ENCODE results near the gene MYO7B.

Gene MYO7B

DNA sequence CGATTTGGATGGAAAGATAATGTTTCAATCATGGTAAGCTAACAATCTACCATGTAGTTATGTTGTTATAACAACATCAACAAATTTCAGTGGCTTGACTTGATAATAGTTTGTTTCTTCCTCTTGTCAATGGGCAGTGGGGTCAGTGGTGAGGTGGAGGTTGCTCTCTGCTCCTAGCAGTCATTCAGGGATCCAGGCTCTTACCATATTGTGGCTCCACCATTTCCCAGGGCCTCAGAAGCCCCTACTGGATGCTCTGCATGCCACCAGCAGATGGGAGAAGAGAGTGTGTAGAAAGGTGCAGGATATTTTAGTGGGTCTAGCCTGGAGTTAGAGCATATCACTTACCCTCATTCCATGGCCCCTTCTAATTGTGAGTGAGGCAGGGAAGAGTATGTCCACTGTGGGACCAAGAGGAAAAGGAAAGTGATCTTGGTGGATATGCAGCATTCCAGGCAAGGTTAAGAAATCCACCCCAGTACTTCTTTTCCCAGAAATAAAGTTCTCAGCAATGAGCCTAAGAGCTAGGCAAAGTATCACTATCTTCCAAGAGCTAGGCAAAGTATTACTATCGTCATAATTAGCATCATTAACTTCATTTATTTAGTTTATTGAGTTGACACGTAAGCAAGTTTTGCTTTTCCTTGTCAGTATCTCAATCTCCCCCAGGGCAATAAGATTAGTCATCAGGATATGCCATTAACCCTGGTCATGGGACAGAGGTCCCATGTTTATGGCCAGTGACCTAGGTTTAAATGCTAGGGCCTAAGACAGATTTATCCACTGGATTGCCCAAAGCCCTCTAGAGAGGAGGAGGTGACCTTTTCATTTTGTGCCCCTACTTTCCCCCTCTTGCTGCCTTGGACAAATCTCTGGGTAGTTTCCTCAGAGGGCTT is 5.0 kb upstream of the MYO7B start:
- no peak overlapping the region for H3K4me3 ChIP-seq (ENCODE audit: low read depth, low read length)
- TF ChIP-seq, protein P1, sequence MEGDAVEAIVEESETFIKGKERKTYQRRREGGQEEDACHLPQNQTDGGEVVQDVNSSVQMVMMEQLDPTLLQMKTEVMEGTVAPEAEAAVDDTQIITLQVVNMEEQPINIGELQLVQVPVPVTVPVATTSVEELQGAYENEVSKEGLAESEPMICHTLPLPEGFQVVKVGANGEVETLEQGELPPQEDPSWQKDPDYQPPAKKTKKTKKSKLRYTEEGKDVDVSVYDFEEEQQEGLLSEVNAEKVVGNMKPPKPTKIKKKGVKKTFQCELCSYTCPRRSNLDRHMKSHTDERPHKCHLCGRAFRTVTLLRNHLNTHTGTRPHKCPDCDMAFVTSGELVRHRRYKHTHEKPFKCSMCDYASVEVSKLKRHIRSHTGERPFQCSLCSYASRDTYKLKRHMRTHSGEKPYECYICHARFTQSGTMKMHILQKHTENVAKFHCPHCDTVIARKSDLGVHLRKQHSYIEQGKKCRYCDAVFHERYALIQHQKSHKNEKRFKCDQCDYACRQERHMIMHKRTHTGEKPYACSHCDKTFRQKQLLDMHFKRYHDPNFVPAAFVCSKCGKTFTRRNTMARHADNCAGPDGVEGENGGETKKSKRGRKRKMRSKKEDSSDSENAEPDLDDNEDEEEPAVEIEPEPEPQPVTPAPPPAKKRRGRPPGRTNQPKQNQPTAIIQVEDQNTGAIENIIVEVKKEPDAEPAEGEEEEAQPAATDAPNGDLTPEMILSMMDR (IDR thresholded peaks at IDR 0.05; ENCODE audit: low read depth, low read length): no peak

DNA sequence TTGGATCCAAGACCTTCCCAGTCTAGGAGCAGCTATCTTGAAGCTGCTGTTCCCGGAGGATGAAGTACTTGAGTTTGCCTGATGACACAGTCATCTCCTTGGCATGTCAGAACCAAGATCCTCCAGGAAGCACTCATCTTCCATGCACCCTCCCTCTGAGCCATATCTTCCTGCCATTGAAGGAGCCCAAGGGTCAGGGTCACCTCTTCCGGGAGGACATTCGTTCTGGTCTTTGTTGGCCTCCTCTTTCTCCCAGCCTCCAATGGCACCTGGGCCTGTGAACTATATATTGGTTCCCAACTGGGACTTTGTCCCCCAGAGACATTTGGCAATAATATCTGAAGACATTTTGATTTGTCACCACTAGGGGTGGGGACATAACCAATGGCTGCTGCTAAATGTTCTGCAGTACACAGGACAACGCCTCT is 4.2 kb upstream of the MYO7B start:
- TF ChIP-seq, protein P1 (IDR thresholded peaks at IDR 0.05; ENCODE audit: low read depth, low read length): no peak
- no peak overlapping the region for H3K4me3 ChIP-seq (ENCODE audit: low read depth, low read length)

DNA sequence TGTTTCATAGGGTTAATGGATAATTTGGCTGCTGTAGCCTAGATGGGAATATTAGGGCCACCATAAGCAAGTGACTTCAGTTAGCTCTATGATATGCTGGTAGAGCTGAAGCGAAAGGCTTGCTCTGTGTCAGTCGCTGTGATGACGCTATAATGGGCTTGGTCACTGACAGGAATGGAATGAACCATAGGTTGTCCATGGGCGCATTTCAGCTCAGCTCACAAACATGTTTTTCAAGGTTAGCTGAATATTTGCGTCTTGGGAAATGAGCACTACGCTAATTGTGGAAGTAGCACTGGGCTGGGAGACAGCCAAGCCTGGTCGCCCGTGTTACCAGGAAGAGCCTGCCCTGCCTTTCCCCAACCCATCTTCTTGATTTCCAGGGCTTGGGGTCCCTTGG is 3.2 kb upstream of the MYO7B start:
- TF ChIP-seq, protein P1 (IDR thresholded peaks at IDR 0.05; ENCODE audit: low read depth, low read length): no peak
- H3K4me3 ChIP-seq (ENCODE audit: low read depth, low read length): no peak overlapping the region

DNA sequence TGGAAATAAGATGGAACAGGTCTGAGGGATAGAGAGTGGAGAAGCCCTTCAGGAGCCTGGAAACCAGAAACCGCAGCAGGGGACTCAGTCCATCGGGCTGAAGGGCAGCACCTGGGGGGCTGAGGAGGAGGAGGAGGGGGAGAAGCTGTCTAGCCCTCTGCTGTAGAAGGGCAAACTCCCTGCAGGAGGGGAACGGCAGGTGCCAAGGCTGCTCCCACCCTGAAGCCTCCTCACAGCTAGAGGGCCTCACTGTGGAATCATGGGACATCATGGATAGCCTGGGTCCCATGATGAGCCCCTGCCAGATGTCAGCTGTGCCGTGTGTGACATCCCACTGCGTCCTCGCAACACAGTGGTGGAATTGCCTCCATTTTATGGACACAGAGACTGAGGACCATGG is 435 bp downstream of the MYO7B start:
- TF ChIP-seq, protein P1 (IDR thresholded peaks at IDR 0.05; ENCODE audit: low read depth, low read length): no peak
- no peak overlapping the region for H3K4me3 ChIP-seq (ENCODE audit: low read depth, low read length)

DNA sequence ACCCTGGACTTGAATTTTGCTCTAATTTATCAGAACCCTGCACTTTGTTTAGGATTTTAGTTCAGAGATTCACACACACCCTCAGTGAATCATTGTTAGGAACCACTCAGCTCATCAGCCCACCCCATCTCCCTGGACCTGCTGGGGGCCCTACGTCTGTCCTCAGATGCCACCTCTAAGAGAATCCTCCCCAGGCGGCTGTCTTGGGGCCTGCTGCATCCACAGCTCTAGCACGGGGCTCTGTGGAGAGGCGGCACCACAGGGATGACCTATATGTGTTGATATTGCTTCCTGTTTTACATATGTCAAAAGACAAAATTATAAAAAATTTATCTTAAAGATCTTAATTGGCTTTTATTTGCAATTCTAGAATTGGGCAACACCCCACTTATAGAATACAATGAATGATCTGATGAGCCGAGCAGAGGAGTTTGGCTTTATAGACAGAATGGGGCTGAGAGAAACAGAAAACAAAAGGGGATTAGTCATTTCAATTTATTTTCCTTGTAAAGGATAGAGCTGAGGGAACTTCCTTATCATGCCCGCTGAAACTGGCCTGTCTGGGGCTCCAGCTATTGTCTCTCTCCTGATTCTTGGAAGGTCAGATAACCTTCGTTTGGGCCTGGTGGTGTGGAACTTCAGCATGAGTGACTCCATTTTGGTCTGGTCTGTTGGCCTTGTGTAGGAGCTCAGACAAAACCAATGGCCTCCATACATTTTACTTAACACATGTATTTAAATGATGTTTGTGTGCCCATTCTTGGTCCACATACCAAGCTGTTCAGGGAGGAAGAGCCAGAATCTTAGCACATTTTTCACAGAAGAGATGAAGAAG is 1.4 kb downstream of the MYO7B start:
- no peak overlapping the region for H3K4me3 ChIP-seq (ENCODE audit: low read depth, low read length)
- TF ChIP-seq, protein P1 (IDR thresholded peaks at IDR 0.05; ENCODE audit: low read depth, low read length): no peak

DNA sequence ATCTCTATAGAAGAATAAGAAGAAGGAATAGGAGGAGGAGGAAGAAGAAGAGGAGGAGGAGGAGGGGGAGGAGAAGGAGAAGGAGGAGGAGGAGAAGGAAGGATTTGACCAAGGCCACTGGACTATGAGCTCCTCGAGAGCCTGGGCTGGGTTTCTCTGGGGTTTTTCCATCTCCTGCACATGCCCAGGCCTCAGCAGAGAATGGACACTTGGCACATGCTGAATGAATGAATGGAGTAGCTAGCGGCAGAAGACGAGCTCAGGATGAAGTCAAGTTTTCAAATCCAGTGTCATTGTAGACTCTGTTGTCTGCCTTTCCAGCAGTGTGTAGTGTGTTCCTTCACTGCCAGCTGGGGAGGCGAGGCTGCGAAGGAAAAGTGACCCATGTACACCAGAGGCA is 2.2 kb downstream of the MYO7B start:
- TF ChIP-seq, protein P1 (IDR thresholded peaks at IDR 0.05; ENCODE audit: low read depth, low read length): no peak

DNA sequence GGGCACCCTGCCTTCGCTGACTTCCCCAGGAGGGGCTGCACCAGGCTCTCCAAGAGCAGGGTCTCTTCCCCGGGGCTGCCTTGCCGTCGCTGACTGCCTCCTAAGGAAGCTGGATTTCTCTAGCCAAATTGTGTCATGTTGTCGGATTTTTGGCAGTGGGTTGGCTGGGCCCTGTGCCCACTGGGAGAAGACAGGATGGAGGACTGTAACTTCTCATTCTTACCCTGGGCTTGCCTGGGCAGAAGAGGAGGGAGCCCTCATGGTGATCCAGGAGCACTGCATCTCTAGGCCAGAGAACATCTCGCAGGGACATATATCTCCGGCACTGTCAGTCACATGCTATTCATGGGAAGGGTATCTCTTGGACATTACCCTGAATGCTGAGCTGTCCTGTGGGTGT is 6.3 kb downstream of the MYO7B start:
- TF ChIP-seq, protein P1 (IDR thresholded peaks at IDR 0.05; ENCODE audit: low read depth, low read length): no peak
- H3K4me3 ChIP-seq (ENCODE audit: low read depth, low read length): no peak overlapping the region

More for the DNA sequence above, 2.2 kb downstream of the MYO7B start:
- no peak overlapping the region for H3K4me3 ChIP-seq (ENCODE audit: low read depth, low read length)

Data from WI38 (cell line).